K562 (cell line): ENCODE data around the gene HLA-E. TPM values are rescaled to one million over a fixed set of nuclear protein-coding genes. Genes with fewer than 3 reads are reported as not detected.
"Not testable (repeated sequence)": the region's sequence is repeated elsewhere in the genome, so short reads cannot be mapped to it uniquely, and the experiment has no call there.

Experiments used
- ATAC-seq: fragments of 200-7000 bp; cut with Tn5 transposase; 3 replicates; pipeline ENCODE4 v1.9.1; 2020; ENCODE audit warnings: moderate library complexity
- BruUV-seq: library from RNA; stranded (reverse); fragments of 400-500 nt; replicated peaks from 2 replicates; lab custom pipeline; 2021; lab: Mats Ljungman, UMichigan
- CTCF ChIA-PET: fragments of 300-600 bp; formaldehyde crosslinking; extraction: SDS; loops from one replicate; lab custom pipeline; 2021; ENCODE audit warnings: low intra/inter-chr PET ratio; lab: Yijun Ruan, JAX
- POLR2A ChIA-PET: fragments of 300-600, 350-650 bp; sonication (Branson Sonifier 250); formaldehyde crosslinking; extraction: SDS; loops from one replicate; lab custom pipeline; 2021; ENCODE audit warnings: antibody characterized with exemption, inconsistent platforms; lab: Yijun Ruan, JAX
- DNase-seq, 4 experiments: peaks; one replicate each; pipeline versions ENCODE4 v3.0.0 to v3.0.0-alpha.2; 2011 to 2018; ENCODE audit warnings: low spot score in 3 of 4, mixed read lengths in 3 of 4; ENCODE audit errors: extremely low read depth in 1 of 4
- FAIRE-seq: peaks from 2 replicates; lab custom pipeline; 2011; peaks lifted over from hg19 to GRCh38; lab: Jason Lieb, UNC
- H2AFZ ChIP-seq: 2 replicates; pipeline ENCODE4 v1.6.0; 2011; ENCODE audit warnings: low read depth, low read length, control low read depth, inconsistent platforms
- H3K27ac ChIP-seq: fragments of 200-600 bp; 3 replicates; pipeline ENCODE4 v1.8.0; 2011; ENCODE audit warnings: low read depth, mild to moderate bottlenecking, control low read depth, inconsistent platforms, low read length, moderate library complexity, mixed read lengths; ENCODE audit errors: extremely low read depth
- H3K27me3 ChIP-seq, 2 experiments: fragments of 300-600 bp in 1 of 2; 2 replicates in 1 of 2; 3 replicates in 1 of 2; pipeline versions ENCODE4 v1.6.0 to v1.8.0; 2011; ENCODE audit warnings: inconsistent platforms in 2 of 2, low read length in 2 of 2, mild to moderate bottlenecking in 1 of 2, mixed read lengths in 1 of 2, moderate library complexity in 1 of 2; ENCODE audit not compliant: control insufficient read depth in 2 of 2, insufficient read depth in 2 of 2
- H3K36me3 ChIP-seq: fragments of 300-600 bp; 3 replicates; pipeline ENCODE4 v1.8.0; 2011; ENCODE audit warnings: mild to moderate bottlenecking, low read length, inconsistent platforms; ENCODE audit not compliant: control insufficient read depth, insufficient read depth
- H3K4me1 ChIP-seq, 2 experiments: fragments of 200-600 bp in 1 of 2; replicated peaks in 1 of 2; 2 replicates in 1 of 2; 3 replicates in 1 of 2; pipeline versions ENCODE4 v1.5.1 to v1.8.0; 2011; ENCODE audit warnings: inconsistent platforms in 2 of 2, low read length in 2 of 2, mild to moderate bottlenecking in 1 of 2, mixed read lengths in 1 of 2, moderate library complexity in 1 of 2; ENCODE audit not compliant: control insufficient read depth in 2 of 2, insufficient read depth in 2 of 2
- H3K4me2 ChIP-seq: 2 replicates; pipeline ENCODE4 v1.6.1; 2011; ENCODE audit warnings: low read length, control low read depth, inconsistent platforms, mixed read lengths; ENCODE audit not compliant: insufficient read depth
- H3K4me3 ChIP-seq: fragments of 200-600 bp; sonication (generic), shearing (Covaris generic); 2 replicates; pipeline ENCODE4 v1.5.1; 2016; ENCODE audit warnings: control low read depth, inconsistent platforms
- H3K79me2 ChIP-seq: fragments of 200-600 bp; 3 replicates; pipeline ENCODE4 v1.8.0; 2011; ENCODE audit warnings: low read length, inconsistent platforms; ENCODE audit not compliant: control insufficient read depth, insufficient read depth
- H3K9ac ChIP-seq, 2 experiments: 2 replicates each; pipeline versions ENCODE4 v1.6.0 to v1.6.1; 2011; ENCODE audit warnings: low read depth in 2 of 2, low read length in 2 of 2, control low read depth in 1 of 2, inconsistent platforms in 1 of 2, mild to moderate bottlenecking in 1 of 2, mixed read lengths in 1 of 2; ENCODE audit not compliant: insufficient read depth in 1 of 2
- H3K9me1 ChIP-seq: one replicate; pipeline ENCODE4 v1.6.0; 2011; ENCODE audit warnings: inconsistent platforms, mild to moderate bottlenecking, low read length, moderate library complexity; ENCODE audit not compliant: control insufficient read depth, insufficient read depth
- H3K9me3 ChIP-seq: replicated peaks from 2 replicates; pipeline ENCODE4 v1.5.1; 2011; ENCODE audit warnings: low read depth, low read length, inconsistent platforms; ENCODE audit not compliant: control insufficient read depth, insufficient read depth
- H4K20me1 ChIP-seq: replicated peaks from 2 replicates; pipeline ENCODE4 v1.6.1; 2011; ENCODE audit warnings: low read length, inconsistent platforms, mixed read lengths; ENCODE audit not compliant: control insufficient read depth, insufficient read depth
- ATF3 ChIP-seq, 2 experiments: fragments of 450-650 bp in 1 of 2; sonication (generic) in 1 of 2; formaldehyde crosslinking in 1 of 2; IDR thresholded peaks in 1 of 2; conservative IDR thresholded peaks in 1 of 2; 2 replicates each; pipeline versions ENCODE4 v1.6.1 to v1.8.1; 2016 to 2023; ENCODE audit warnings: mild to moderate bottlenecking in 2 of 2, moderate library complexity in 2 of 2, inconsistent platforms in 1 of 2, missing genetic modification reagents in 1 of 2
- CBX2 ChIP-seq: fragments of 200-600 bp; sonication (generic); IDR thresholded peaks from one replicate; pipeline ENCODE4 v1.6.1; 2012; ENCODE audit warnings: mild to moderate bottlenecking, low read length, inconsistent platforms; ENCODE audit not compliant: insufficient read depth, poor library complexity, severe bottlenecking
- CTBP1 ChIP-seq: fragments of 450-650 bp; IDR thresholded peaks from 2 replicates; pipeline ENCODE4 v1.6.1; 2016; ENCODE audit warnings: borderline replicate concordance
- FOSL1 ChIP-seq: fragments of 200-800 bp; sonication (Bioruptor generic); conservative IDR thresholded peaks from 2 replicates; pipeline ENCODE4 v1.6.1; 2016; ENCODE audit warnings: missing genetic modification characterization, missing compliant biosample characterization
- JUND ChIP-seq, 2 experiments: IDR thresholded peaks; 2 replicates in 1 of 2; 3 replicates in 1 of 2; pipeline ENCODE4 v1.6.1; 2011; ENCODE audit warnings: borderline replicate concordance in 2 of 2, low read depth in 2 of 2, low read length in 2 of 2, improper control_type of control experiment in 1 of 2, missing biosample characterization in 1 of 2, missing genetic modification characterization in 1 of 2, missing genetic modification reagents in 1 of 2
- L3MBTL2 ChIP-seq: fragments of 450-650 bp; IDR thresholded peaks from 2 replicates; pipeline ENCODE4 v1.6.1; 2016; ENCODE audit warnings: mild to moderate bottlenecking, moderate library complexity
- SMARCA4 ChIP-seq: fragments of 450-650 bp; IDR thresholded peaks from 2 replicates; pipeline ENCODE4 v1.6.1; 2016
- THRA ChIP-seq: fragments of 450-650 bp; IDR thresholded peaks from 2 replicates; pipeline ENCODE4 v1.6.1; 2017; ENCODE audit warnings: mild to moderate bottlenecking, moderate library complexity
- TRIM24 ChIP-seq, 2 experiments: fragments of 450-650 bp; IDR thresholded peaks; 2 replicates each; pipeline ENCODE4 v1.6.1; 2016
- WGBS: fragments of 100-300 bp; shearing (Covaris generic); methylation state at CpG from one replicate; pipeline ENCODE4 v1.1.6; 2016; ENCODE audit warnings: low coverage, mixed read lengths; ENCODE audit not compliant: insufficient coverage; ENCODE audit errors: missing lambda C conversion rate; 5-methylcytosine and 5-hydroxymethylcytosine counted together
- in situ Hi-C: fragments of 300-500 bp; cut with MboI; formaldehyde crosslinking; loops from 4 replicates; pipeline ENCODE4 v1.15.0; 2018; ENCODE audit warnings: inconsistent platforms, mixed read lengths
- intact Hi-C: fragments of 100-400 bp; cut with micrococcal nuclease; formaldehyde crosslinking; loops from 2 replicates; pipeline ENCODE4 v1.14.2; 2022
- polyA plus RNA-seq, 8 experiments: library from polyadenylated mRNA; depleted of rRNA in 4 of 8; stranded (reverse) in 5 of 8; unstranded in 3 of 8; fragments of >200 nt; fragmentation: Nextera tagmentation in 2 of 8; fragmentation: Illumina TruSeq in 1 of 8; extraction: Ambion mirVana in 2 of 8; extraction: Trizol in 1 of 8; gene quantifications; 2 replicates each; pipeline versions ENCODE4 v1.2.1 to v1.2.3, GENCODE V29; 2011 to 2014; ENCODE audit warnings: inconsistent platforms in 1 of 8, missing spikeins in 1 of 8
- total RNA-seq, 7 experiments: library from RNA; depleted of rRNA in 6 of 7; stranded (reverse); fragments of >200 nt in 6 of 7; fragmentation: Illumina TruSeq in 2 of 7; extraction: Trizol in 2 of 7; gene quantifications; 2 replicates each; pipeline versions ENCODE4 v1.2.1 to v1.2.3, GENCODE V29; 2011 to 2021; ENCODE audit warnings: low replicate concordance in 1 of 7

Gene HLA-E
- total and polyA plus RNA-seq, 9 of the 15 experiments (the other 6 are each of a cell fraction or from before 2014, with no cell fraction given) = 3.2 to 39.9 (median 26.8) TPM

- TF ChIP-seq CBX2 = no peak
Measured at GRCh38 chr6:30520522-30520921, 31.2 kb downstream of the HLA-E start (continued).

GRCh38 chr6:30521082-30521481 is 31.8 kb downstream of the HLA-E start:
- H3K4me2 ChIP-seq, H3K79me2 ChIP-seq, H3K27me3 ChIP-seq, DNase-seq, FAIRE-seq, H4K20me1 ChIP-seq, BruUV-seq, H3K9me1 ChIP-seq, in situ Hi-C loops, intact Hi-C loops, CTCF ChIA-PET, H3K4me3 ChIP-seq, H3K36me3 ChIP-seq, H3K27ac ChIP-seq, H3K9ac ChIP-seq, H3K4me1 ChIP-seq, ATAC-seq, H3K9me3 ChIP-seq: not testable (repeated sequence)
- POLR2A ChIA-PET = interaction anchor here (0.7 to 1.5 kb wide), 3 partner anchors 14 to 23 kb away, joined by 3 read pairs; no protein-coding TSS in a partner anchor
- WGBS = 40% methylated on average over 5 of the region's 7 CpGs
- H2AFZ ChIP-seq = peak overlapping the region; percentile 45; the same call in 1 of the 2 replicates

GRCh38 chr6:30521952-30522351 is 32.6 kb downstream of the HLA-E start:
- TF ChIP-seq ATF3 (IDR thresholded peaks at IDR 0.05) = peak; percentile 54; the same call in 1 of the 2 replicates
- H3K4me1 ChIP-seq; H3K9me3 ChIP-seq; BruUV-seq; H3K9ac ChIP-seq; H4K20me1 ChIP-seq; H3K27ac ChIP-seq; in situ Hi-C loops; H2AFZ ChIP-seq; H3K4me3 ChIP-seq; CTCF ChIA-PET; H3K9me1 ChIP-seq; H3K79me2 ChIP-seq; H3K36me3 ChIP-seq; H3K27me3 ChIP-seq; intact Hi-C loops; DNase-seq; ATAC-seq; FAIRE-seq; H3K4me2 ChIP-seq; TF ChIP-seq ATF3 (CRISPR knock-in tag; conservative IDR thresholded peaks at IDR 0.05); JUND (tag; IDR thresholded peaks at IDR 0.05; ENCODE audit: borderline replicate concordance, low read depth, low read length): not testable (repeated sequence)
- peak; percentile 30; the same call in 1 of the 2 replicates for TF ChIP-seq JUND (IDR thresholded peaks at IDR 0.05; ENCODE audit: borderline replicate concordance, low read depth, low read length)
- 0 out of 2 replicates have a peak, but pooled peaks have one; percentile 27 for TF ChIP-seq SMARCA4
- TF ChIP-seq TRIM24 (IDR thresholded peaks at IDR 0.05) = peak; percentile 32 to 44; a peak in 1 of 4 replicates
- peak; percentile 73 for TF ChIP-seq FOSL1
- 0 out of 2 replicates have a peak, but pooled peaks have one; percentile 30 for TF ChIP-seq THRA
- TF ChIP-seq L3MBTL2 = 0 out of 2 replicates have a peak, but pooled peaks have one; percentile 24
- TF ChIP-seq CTBP1 = 0 out of 2 replicates have a peak, but pooled peaks have one; percentile 14
- WGBS = 44% methylated on average over 5 of the region's 5 CpGs
- POLR2A ChIA-PET = interaction anchor here (1.1 to 1.5 kb wide), 3 partner anchors 14 to 32 kb away, joined by 3 to 7 read pairs (median 3); no protein-coding TSS in a partner anchor
